ENCODE data around the gene MAMDC4. TPM values are rescaled to one million over a fixed set of nuclear protein-coding genes. Genes with fewer than 3 reads are reported as not detected.
"Not testable (repeated sequence)": the region's sequence is repeated elsewhere in the genome, so short reads cannot be mapped to it uniquely, and the experiment has no call there.

The MAMDC4 gene
- polyA plus RNA-seq, 12 donors: 2.7 to 131 (median 3.9) TPM; not detected in 1

DNA sequence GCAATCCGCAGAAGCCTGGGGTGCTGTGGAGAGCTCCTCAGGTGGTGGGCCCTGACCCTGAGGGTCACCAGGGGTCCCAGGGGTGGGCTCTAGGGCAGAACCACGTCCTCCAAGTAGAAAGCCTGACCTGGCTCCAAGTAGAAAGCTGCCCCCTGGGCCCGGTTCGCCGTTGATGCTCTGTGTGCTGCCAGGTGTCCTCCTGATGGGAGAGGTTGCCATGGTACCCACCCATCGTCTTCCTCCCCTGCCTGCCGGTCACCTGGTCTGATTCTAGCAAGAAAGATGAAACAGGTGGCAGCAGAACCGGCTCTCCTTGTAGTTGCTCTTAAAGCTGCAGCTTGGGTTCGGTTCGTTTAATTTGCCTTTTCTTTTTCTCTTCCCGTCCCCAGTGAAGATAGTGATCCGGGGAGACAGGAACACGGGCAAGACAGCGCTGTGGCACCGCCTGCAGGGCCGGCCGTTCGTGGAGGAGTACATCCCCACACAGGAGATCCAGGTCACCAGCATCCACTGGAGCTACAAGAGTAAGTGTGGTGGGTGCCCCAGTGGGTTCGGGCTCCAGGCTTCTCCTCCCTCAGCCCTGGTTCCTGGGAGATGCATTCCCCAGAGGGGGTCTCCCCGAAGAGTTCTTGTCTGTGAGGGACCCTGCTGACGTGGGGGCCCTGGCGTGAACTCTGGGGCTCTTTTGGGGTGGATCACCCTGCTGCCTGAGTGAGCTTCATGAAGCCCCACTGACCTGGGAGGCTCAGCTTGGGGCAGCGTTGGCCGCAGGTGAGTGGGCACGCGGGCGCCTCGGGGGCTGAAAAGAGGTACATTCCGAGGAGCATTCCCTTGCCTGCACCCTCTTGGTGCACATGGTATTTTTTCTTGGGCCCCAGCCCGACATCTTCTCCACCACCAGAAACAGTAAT is 28.8 kb upstream of the MAMDC4 start:
- DNase-seq: no peak

DNA sequence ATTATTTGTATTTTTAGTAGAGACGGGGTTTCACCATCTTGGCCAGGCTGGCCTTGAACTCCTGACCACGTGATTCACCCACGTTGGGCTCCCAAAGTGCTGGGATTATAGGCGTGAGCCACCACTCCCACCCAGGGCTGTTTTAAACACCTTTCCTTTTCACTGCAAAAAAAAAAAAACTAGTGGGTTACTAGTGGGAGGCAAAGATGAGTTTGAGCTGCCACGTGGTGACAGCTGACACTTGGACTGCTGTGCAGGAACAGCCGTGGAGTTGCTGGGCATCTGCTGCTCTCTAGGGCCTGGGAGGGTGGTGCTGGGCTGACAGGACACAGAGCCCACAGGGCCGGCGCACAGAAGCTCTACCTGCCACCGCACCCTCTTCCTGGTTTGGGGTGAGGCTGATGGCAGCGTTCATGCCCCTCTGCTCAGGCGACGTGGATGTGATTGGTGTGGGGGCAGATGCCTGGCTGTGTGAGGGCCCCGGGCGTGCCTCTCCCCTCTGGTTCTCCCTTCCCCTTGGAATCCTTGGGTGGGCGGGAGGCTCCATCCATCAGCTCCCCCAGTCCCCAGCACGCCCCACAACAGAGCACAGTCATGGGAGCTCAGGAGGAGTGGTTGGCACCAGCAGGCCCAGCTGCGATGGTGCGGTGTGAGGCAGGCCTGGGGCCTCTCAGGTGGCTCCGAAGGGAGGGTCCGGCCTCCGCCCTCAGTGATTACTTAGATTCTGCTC is 27.5 kb upstream of the MAMDC4 start:
- DNase-seq: no peak

- DNase-seq: no peak
These were observed 26.6 kb upstream of the MAMDC4 start for GRCh38 chr9:136825295-136826187.

- DNase-seq: no peak
These were observed 26.0 kb upstream of the MAMDC4 start for GRCh38 chr9:136826188-136826541.

- no peak for DNase-seq
These were observed 25.2 kb upstream of the MAMDC4 start for GRCh38 chr9:136826703-136827582.

GRCh38 chr9:136827794-136828473 is 24.2 kb upstream of the MAMDC4 start:
- DNase-seq: no peak

DNA sequence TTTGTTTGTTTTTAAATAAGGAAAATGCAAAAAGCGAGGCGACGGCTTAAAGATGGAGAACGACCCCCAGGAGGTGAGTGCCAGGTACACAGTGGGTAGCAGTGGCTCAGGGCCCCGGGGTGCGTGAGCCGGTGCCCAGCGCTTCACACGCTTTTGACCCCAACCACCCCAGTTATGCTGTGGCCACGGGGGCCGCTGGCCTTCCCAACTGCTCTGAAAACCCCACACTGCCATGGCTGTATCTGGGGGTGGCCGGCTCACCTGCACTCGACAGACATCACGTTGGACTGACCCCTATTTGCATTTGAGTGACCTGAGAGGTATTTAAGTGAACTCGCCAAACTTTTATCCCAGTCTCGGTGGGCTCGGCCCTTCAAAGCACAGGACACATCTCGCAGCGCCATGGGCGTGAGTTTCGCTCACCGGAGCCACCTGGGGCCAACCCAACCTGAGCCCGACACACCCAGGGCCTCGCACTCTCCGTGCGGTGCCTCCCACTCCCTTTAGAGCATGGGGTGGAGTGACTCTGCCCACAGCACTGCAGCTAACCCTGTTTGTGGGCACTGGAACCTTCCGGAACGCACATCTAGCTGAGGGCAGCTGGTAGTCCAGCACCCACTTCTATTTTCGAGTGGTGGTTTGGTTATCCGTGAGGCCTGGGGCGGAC is 23.5 kb upstream of the MAMDC4 start:
- DNase-seq: no peak

GRCh38 chr9:136829412-136829811 is 22.7 kb upstream of the MAMDC4 start:
- DNase-seq: no peak

DNA sequence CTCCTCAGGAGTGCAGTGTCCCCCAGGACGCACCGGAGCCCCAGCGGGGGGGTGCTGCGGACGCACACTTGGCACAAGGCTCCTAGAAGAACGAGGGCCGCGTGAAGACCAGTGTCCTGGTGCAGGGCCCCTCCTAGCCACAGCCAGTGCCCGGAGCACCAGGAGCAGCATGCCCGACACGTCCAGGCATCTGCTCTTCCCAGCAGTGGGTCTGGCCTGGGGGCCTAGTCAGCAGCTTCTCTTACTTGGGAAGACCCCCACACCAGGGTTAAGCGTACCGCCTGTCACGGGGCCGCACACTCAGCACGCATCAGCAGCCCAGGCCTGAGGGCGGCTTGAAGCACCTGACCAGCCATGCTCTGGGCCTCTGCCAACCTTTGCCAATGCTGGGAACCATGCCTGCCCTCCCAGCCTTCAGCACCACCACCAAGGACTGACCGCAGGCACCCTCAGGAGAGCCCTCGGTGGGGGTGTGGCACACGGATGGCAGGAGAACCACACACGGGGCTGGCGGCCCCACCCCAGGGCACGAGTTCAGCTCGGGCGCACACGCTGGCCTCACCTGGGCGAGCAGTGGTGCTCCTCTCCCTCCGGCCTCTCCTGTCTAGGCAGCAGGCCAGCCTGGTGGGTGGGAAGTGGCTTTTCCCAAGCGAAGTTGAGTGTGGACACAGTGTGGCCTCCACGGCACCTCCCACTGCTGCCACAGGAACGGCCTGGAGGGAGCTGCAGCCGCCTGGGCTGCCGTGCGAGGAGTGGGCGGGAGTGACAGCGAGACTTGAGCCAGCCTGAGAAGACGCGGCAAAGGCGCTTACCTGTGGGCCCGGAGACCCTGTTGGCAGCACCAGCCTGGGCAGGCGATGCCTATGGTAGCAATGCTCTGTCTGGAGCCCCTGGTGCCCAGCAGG is 21.9 kb upstream of the MAMDC4 start:
- DNase-seq: no peak

DNA sequence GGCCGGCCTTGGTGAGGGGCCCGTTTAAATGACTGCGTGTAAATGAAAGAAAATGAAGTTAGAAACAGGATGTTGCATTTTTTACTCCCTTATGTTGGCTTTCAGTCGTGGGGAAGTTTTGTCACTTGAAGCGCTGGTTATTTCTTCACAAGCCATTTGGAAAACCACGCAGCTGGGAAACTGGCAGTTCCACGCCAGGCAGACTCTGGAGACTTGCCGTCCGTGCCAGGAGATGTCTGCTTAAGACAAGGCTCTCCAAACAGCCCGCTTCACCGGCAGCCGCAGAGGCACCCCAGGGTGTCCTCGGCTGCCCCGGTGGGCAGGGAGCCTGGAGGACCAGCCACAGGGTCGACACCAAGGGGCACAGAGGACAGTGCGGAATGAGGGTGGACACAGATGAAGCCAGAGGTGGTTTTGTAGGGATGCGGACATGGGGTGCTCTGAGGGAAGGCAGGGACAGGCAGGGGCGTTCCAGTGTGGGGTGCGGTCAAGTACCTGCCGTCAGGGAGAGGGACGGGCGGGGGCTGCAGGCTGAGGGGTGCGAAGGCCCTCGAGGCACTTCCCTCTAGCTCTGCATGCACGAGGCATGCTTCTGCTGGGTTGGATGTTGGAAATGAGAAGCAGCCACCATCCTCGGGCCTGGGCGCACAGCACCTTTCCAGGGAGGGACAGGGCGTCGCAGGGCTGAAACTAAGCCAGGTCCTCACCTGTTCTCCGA is 21.0 kb upstream of the MAMDC4 start:
- no peak for DNase-seq

DNA sequence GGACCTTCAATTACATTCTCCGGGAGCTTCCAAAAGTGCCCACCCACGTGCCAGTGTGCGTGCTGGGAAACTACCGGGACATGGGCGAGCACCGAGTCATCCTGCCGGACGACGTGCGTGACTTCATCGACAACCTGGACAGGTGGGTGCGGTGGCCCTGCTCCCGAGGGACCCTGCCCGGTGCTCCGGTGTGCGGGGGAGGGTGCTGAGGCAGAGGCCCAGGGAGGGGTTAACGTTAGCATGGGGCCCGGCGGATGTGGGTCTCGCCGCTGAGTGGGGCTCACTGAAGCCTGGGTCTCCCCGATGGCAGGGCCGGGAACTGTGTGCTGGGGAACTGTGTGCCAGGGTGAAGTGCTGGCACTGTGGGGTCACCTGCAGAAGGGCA is 20.4 kb upstream of the MAMDC4 start:
- DNase-seq: no peak

- no peak for DNase-seq
These were observed 19.6 kb upstream of the MAMDC4 start for GRCh38 chr9:136832581-136832980.

GRCh38 chr9:136833381-136834048 is 18.6 kb upstream of the MAMDC4 start:
- DNase-seq: not testable (repeated sequence)

DNA sequence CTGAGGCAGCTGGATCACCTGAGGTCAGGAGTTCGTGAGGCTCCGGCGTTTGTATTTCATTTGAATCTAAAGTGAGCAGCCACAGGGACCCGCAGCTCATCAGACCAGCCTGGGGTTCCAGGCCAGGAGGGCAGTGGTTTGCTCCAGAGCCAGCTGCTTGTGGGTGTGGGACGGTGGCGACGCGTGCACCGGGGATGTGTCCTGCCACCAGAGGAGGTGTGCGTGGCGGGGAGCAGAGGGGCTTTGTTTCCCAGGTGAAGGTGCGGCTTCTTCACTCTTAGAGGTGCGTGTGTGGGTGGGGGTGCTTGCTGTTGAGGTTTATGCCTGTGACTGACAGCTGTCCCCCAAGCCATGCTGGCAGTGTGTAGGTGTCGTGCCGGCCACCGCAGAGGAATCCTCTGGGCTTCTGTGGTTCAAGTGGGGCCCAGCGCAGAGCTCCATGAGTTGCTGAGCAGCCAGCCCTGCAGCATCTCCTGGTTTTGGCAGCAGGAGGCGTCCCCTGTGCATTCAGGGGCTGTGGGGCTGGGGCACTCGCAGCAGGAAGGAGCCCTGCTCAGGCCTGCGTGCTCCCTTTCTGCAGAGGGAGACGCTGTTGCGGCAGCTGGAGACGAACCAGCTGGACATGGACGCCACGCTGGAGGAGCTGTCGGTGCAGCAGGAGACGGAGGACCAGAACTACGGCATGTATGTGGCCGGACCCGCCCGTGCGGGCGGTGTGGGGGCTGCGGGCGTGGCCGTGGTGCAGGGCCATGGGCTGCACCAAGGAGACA is 16.8 kb upstream of the MAMDC4 start:
- no peak for DNase-seq

- no peak for DNase-seq
These were observed 15.9 kb upstream of the MAMDC4 start for GRCh38 chr9:136835932-136836904.

Measured in muscle of arm (tissue), 12 donors.